Stimulated activated CD8-positive, alpha-beta memory T cell treated with anti-CD3 and anti-CD28 coated beads, Interleukin-2, amount 100 ng/mL, for 1 hour (primary cell): Measurements from ENCODE around the gene MKNK1.

ENCODE experiments used
- DNase-seq, 2 donors: peaks; one replicate each; pipeline ENCODE4 v3.0.0-alpha.2; 2020; ENCODE audit warnings: low read depth in 2 of 2

The MKNK1 gene

DNA sequence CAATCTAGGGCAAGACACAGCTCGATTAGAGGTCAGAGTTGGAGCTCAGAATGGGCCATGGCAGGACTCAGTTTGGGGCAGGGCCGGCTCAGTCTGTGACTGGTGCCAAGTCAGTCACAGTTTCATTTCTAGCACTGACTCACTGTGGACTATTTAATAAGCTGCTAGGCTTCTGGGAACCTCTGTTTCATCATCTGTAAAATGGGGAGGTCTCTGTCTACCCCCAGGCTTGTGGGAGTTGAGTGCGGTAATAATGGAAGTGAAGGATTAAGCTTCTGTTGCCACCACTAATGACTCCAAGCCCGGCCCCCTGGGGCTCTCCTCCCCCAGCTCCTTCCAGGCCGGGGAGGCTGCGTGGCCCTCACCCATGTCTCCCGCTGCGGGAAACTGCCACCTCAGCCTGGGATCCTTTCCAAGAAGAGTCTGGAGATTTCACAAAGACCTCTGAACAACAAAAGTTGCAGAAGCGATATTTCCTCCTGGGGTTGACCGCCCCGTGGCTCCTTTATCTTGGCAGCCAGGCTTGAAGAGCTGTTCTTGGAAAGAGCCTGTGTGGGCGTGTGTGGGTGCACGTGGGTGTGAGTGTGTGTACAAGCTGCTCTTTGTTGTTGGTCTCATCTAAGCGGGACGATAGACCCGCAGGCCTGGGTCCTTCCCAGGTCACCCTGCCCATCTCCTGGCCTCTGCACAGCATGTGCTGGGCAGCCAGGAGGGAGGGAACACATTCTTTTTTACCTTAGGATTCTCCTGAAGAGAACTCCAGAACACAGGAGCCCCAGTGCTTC is 81.7 kb downstream of the MKNK1 start:
- DNase-seq: no peak

DNA sequence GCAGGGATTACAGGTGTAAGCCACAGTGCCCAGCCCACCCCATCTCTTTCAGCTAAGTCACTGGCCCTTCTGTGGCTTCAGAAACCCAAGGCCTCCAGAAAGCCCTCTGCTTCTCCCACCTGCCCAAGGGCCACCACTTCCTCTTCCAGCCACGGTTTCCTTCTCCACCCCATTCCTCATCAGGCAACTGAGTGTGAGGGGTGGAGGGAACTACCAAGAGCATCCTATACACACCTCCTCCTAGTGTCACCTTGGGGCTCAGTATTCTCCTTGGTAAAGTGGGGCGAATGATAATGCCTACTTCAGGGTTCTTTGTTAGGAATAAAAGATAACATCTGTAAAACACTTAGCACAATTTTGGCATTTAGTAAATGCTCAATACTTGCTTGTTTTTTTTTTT is 82.7 kb downstream of the MKNK1 start:
- no peak for DNase-seq

DNA sequence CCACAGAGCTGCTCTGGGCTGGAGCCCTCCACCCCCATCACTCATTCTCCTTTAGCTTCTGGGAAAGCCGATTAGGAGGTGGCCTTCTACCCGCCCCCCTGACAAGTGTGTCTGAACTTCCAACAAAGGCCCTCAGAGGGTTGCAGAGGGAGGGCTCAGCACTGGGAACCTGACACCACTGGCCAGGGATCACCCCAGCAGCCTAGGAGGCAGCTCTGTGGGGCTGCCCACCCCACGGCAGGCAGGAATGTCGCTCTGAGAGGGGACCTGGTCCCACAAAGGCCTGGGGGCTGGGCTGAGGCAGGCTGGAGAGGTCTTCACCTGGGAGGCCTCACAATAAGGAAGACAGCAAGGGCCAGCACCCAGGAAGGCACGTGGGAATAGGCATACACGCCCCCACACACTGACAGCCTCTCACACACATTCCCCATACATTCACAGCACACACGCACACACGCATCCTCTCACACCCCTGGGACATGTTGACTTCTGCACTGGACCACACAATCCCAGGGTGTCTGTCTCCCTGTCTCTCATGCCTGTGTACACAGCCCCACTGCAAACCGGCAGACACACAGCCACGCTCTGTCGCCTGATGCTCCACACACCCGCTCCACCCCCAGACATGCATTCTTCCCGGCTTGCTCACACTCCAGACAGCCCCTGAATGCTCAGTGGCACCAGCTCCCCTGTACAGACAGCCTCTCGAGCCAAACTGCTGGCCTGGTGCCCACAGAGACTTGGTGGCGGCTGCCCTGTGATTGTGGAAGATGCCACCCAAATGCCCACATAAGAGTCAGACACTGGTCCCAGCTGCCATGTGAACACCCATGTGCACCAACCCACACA is 83.8 kb downstream of the MKNK1 start:
- no peak for DNase-seq

DNA sequence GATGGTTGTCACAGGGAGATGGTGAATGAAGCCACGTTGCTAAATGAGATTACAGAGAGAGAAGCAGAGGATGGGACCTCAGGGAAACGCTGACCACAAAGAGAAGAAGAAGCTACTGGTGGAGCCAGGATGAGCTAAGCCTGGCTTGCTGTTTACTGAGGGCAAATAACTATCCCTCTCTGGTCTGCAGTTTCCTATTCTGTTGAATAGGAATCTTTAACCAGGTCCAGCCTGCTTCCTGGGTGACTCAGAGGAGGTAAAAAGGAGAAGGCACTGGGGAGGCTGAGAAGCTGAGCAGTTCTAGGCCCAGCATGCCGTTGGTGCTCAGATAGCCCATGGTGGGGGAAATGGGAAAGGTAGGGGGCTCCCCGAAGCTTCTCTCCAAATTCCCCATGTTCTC is 84.9 kb downstream of the MKNK1 start:
- DNase-seq: no peak

DNA sequence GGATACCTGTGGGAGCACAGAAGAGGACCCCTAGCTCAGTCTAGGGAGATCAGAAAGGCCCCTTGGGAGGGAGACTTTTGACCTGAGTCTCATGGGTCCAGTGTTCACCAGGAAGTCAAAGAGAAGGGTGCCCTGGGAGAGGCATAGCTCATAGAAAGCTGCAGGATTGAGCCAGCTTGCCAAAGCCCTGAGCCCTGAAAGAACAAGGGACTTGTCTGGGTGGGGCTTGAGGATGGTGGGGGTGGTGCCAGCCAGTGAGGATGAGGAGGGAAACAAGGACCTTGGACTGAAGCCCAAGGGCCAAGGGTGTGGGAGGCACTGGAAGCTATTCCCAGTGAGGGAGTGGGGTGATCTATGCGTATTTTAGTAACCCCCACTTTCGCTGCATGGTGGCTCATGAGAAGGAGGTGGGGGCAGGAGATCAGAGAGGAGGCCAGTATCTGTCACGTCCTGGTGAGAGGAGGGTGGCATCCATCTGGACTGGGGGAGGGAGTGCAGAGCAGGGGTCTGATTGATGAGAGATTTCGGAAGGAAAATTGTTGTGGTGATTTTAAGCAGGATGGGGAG is 86.1 kb downstream of the MKNK1 start:
- no peak for DNase-seq

DNA sequence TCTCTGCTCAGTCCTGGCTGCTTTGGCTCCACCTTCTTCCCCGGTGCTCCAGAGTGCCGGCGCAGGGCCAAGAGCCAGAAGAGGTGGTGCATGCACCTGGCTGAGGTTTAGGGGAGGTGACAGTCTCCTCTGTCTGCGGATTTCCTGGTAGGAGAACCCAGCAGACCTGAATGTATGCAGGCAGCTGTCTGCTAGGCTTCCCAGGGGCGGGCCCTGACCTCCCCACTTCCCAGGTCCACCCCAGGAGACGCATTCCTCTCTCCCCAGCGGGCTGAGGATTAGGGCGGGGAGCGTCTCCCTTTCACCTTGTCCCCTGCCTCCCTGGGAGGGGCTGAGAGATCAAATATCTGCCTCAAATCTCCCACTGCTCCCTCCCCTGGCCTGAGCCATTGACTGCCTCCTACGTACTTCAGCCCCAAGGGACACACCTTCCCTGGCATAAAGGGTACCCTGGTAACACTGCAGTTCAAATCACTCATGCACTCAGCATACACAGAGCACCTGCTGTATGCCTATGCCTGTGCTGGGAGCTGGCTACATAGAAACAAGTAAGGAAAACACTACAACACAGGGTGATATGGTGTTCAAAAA is 87.0 kb downstream of the MKNK1 start:
- no peak for DNase-seq

DNA sequence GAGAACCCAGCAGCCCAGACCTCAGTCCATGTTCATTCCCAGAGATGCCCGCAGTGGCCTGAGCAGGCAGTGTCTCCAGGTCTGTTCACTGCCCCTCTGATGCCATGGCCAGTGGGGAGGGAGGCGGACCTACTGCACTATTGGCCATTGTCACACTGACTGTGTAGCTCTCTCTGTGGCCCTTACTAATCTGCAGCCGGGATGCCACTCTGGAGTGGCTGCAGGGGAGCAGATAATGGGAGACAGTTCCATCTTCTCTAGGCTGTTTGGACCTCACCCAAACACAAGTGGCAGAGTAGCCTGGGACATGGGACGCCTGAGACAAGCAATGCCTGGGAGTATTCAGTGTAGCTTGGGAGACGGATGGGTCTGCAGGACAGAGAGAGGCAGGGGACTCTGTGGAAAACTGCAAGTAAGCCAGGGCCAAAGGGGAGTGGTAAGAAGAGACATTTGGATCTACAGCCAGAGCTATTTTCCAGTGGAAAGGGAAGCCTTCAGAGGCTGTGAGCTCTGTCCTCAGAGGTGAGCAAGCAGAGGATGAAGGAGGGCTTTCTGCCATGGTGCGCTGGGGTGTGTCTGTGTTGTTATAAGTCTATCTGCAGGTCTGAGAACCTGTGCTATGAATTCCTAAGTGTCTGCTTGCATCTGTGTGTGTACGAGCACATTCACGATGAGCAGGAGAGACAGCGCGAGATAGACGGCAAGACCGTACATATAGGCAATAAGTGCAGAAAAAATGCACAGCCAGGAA is 87.7 kb downstream of the MKNK1 start:
- DNase-seq: no peak

DNA sequence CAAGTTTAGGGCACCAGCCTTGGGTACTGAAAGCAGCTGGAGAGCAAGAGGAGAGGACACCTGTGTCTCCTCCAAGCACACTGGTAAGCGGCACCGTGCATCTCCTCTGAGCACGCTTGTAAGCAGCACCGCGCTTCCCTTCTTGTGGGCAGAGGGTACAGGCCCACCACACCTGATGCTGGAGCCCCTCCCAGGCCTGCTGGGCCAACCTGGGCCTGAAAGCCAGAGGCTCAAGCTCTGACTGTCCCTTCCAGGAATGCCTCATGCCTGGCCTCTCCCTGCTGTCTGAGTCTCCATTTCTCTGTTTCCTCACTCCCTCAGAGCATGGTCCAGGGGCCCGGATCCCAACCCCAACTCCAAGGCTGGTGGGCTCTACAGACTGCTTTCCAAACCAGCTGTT is 88.5 kb downstream of the MKNK1 start:
- DNase-seq: no peak

DNA sequence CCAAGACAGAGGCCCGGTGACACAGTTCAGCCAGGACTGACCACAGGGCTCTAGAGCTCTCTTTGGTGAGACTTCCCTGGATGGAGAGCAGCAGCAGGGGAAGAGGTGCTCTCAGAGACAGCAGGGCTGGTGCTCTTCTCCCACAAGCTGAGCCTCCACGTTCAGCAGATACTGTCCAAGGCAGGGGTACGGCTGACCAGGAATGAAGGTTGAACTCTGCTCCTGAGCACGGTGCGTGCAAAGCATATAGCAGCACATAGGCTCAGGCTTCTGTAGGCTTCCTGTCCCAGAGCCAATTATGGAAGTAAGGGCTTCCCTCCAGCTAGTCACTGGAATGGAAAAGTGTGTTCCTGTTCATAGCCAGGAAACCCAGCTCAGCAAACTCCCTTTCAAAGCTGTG is 90.5 kb downstream of the MKNK1 start:
- no peak for DNase-seq

DNA sequence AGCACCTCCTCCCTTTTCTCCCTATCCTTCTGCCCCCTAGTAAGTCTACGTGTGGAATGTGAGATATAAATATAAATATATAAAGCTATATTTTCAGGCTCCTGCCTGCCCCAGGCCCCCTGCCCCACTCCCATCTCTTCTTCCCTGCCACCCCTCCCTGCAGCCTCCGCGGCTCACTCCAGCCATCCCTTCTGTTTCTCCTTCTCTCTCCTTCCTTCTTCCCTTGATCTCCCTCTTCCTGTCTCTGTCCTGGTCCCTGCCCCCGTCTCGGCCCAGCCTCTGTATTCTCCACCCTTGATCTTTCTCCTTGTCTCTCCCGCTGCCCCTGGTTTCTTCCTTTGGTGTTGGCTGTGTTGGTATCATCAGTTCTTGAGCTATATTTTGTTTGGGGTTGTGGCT is 91.3 kb downstream of the MKNK1 start:
- DNase-seq: no peak

DNA sequence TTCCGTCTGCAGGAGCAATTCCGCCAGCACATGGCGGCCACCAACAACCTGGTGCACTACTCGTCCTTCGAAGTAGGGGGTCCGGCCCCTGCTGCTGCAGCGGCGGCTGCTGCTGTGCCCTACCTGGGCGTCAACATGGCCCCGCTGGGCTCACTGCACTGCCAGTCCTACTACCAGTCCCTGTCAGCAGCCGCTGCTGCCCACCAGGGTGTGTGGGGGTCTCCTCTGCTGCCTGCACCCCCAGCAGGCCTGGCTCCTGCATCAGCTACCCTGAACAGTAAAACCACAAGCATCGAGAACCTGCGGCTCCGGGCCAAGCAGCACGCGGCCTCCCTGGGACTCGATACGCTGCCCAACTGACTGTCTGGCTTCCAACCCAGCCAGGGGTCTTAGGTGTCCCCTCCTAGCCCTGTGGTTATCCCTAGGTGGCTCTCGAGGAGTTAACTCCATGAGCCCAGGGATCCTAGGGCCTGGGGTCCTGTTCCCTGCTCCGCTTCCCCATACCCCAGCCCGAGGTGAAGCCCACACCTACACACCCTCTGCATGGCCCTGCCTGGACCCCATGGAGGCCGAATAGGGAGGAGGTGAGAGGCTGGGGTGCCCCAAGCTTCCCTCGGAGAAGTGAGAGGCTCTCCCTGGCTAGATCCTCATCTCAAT is 91.8 kb downstream of the MKNK1 start:
- DNase-seq: no peak

DNA sequence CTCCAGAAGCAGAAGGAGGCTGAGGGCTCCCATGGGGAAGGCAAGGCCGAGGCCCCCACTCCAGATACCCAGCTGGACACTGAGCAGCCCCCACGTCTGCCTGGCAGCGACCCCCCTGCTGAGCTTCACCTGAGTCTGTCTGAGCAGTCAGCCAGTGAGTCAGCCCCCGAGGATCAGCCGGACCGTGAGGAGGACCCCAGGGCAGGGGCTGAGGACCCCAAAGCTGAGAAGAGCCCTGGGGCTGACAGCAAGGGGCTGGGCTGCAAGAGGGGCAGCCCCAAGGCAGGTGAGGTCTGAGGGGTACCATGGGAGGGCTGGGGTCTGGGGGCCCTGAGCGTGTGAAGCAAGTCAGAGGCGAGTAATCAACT is 93.1 kb downstream of the MKNK1 start:
- DNase-seq: no peak

DNA sequence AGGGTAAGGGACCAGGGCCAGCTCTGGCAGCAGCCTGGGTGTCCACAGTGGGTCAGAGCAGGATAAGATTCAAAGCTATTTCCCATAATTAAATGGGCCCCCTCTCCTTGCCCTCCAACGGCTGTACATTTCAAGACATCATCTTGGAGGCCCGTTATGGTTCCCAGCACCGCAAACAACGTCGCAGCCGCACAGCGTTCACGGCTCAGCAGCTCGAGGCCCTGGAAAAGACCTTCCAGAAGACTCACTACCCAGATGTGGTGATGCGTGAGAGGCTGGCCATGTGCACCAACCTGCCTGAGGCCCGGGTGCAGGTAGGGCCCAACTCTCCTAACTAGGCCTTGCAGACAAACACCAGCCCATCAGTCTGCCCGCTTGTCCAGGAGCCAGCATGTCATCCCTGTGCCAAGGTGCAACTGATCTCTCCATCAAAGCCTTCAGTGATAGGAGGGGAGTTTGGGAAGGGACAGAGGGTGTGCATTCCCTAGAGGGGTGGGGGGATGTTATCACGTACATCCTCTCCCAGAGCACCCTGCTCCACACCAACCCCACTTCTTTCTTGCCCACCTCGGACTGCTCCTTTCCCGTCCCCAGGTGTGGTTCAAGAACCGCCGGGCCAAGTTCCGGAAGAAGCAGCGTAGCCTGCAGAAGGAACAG is 93.6 kb downstream of the MKNK1 start:
- no peak for DNase-seq

DNA sequence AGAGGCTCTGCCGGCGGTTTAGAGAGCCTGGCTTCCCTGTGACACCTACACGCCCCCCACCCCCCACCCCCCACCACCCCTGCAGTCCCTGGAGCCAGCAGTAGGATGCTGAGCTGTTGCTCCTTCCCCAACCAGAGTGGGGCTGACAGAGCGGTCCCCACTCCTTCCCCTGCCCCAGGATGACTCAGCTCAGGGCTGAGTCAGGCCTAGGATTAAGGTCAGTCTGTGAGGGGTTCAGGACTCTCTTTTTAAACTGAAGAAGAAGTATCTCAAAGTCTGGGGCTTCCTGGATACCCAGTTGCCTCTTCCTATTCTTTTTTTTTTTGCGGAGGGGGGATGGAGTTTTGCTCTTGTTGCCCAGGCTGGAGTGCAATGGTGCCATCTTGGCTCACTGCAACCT is 95.3 kb downstream of the MKNK1 start:
- DNase-seq: no peak
